Measurements from ENCODE around the gene BRMS1L. TPM values are rescaled to one million over a fixed set of nuclear protein-coding genes. Genes with fewer than 3 reads are reported as not detected.

The BRMS1L gene
- polyA plus RNA-seq, 2 of the 4 experiments (the other 2 are of a cell fraction) = 17.0 to 18.1 TPM

GRCh38 chr14:35858521-35859209 lies 32.5 kb downstream of the BRMS1L start:
- no peak for TF ChIP-seq HEYL (CRISPR knock-in tag; IDR thresholded peaks at IDR 0.05)
- no peak for TF ChIP-seq FOSL2 (IDR thresholded peaks at IDR 0.05)
- TF ChIP-seq FOSL2 (CRISPR knock-in tag; IDR thresholded peaks at IDR 0.05) = no peak
- TF ChIP-seq HES2 (IDR thresholded peaks at IDR 0.05) = no peak
- TF ChIP-seq MAFK (IDR thresholded peaks at IDR 0.05; ENCODE audit: partially characterized antibody) = no peak
- no peak for TF ChIP-seq NPAS2 (CRISPR knock-in tag; IDR thresholded peaks at IDR 0.05; ENCODE audit: borderline replicate concordance)
- TF ChIP-seq ATOH8 (CRISPR knock-in tag; IDR thresholded peaks at IDR 0.05; ENCODE audit: low read depth) = no peak
- Histone ChIP-seq H3K4me2 (no peak overlapping the region), H3K9me3 (no peaks in the 10 kb centered on the region), H3K27ac (no peak overlapping the region), H3K4me1 (no peaks in the 10 kb centered on the region), H3K4me3 (no peak overlapping the region)
- DNase-seq (ENCODE audit: low read depth in 1 of 2, low spot score in 1 of 2) (no peak), FAIRE-seq (no peak), ATAC-seq (no peak)
- CTCF ChIA-PET = interaction anchor here (3.3 kb wide), 1 partner anchor 21 kb away, joined by 8 read pairs; no protein-coding TSS in a partner anchor
- 92% methylated on average over 7 of the region's 7 CpGs for WGBS (ENCODE audit: missing lambda C conversion rate)
- POLR2A ChIA-PET = no interaction called here

GRCh38 chr14:35861204-35861868 lies 35.2 kb downstream of the BRMS1L start:
- Histone ChIP-seq H3K4me3 (no peak overlapping the region), H3K4me1 (no peaks in the 10 kb centered on the region), H3K4me2 (no peak overlapping the region), H3K27ac (no peak overlapping the region), H3K9me3 (no peaks in the 10 kb centered on the region)
- DNase-seq (ENCODE audit: low read depth in 1 of 2, low spot score in 1 of 2) = no peak
- TF ChIP-seq JUNB (IDR thresholded peaks at IDR 0.05) = no peak
- no peak for TF ChIP-seq RAD21 (conservative IDR thresholded peaks at IDR 0.05 in 1 of 2, IDR thresholded peaks at IDR 0.05 in 1 of 2)
- no peak for TF ChIP-seq HOXA7 (CRISPR knock-in tag; IDR thresholded peaks at IDR 0.05)
- no peak for TF ChIP-seq EHMT2 (IDR thresholded peaks at IDR 0.05; ENCODE audit: low read depth)
- ATAC-seq = no peak
- POLR2A ChIA-PET = no interaction called here
- WGBS (ENCODE audit: missing lambda C conversion rate) = 79% methylated on average over 3 of the region's 3 CpGs
- FAIRE-seq = no peak
- CTCF ChIA-PET = interaction anchor here (0.6 to 3.3 kb wide), 5 partner anchors 8 to 34 kb away, joined by 3 to 8 read pairs (median 4); no protein-coding TSS in a partner anchor

- CTCF ChIA-PET = no interaction called here
- POLR2A ChIA-PET = no interaction called here
- Histone ChIP-seq H3K9me3 (no peaks in the 10 kb centered on the region), H3K4me2 (no peak overlapping the region), H3K27ac (no peak overlapping the region), H3K4me1 (no peaks in the 10 kb centered on the region), H3K4me3 (no peak overlapping the region)
- DNase-seq (ENCODE audit: low read depth in 1 of 2, low spot score in 1 of 2) (no peak), FAIRE-seq (no peak), ATAC-seq (no peak)
- no peak for TF ChIP-seq CTCF (IDR thresholded peaks at IDR 0.05)
- TF ChIP-seq MAZ (IDR thresholded peaks at IDR 0.05; ENCODE audit: borderline replicate concordance, low read depth, low read length) = no peak
- TF ChIP-seq FOSL2 (IDR thresholded peaks at IDR 0.05) = no peak
- no peak for TF ChIP-seq FOSL2 (CRISPR knock-in tag; IDR thresholded peaks at IDR 0.05)
- TF ChIP-seq MAFK (IDR thresholded peaks at IDR 0.05; ENCODE audit: partially characterized antibody) = no peak
- no peak for TF ChIP-seq MAX (IDR thresholded peaks at IDR 0.05)
- TF ChIP-seq ESRRA (IDR thresholded peaks at IDR 0.05; ENCODE audit: borderline replicate concordance, low read length) = no peak
- TF ChIP-seq HOXB5 (CRISPR knock-in tag; IDR thresholded peaks at IDR 0.05) = no peak
- TF ChIP-seq ZC3H11A (IDR thresholded peaks at IDR 0.05) = no peak
- no peak for TF ChIP-seq CBX8 (IDR thresholded peaks at IDR 0.05)
- no peak for TF ChIP-seq GATA3 (IDR thresholded peaks at IDR 0.05; ENCODE audit: borderline replicate concordance)
- TF ChIP-seq ZSCAN20 (CRISPR knock-in tag; IDR thresholded peaks at IDR 0.05) = no peak
- no peak for TF ChIP-seq CHD2 (IDR thresholded peaks at IDR 0.05; ENCODE audit: low read length, partially characterized antibody)
- TF ChIP-seq JUNB (IDR thresholded peaks at IDR 0.05) = no peak
- WGBS (ENCODE audit: missing lambda C conversion rate) = 94% methylated on average over 6 of the region's 6 CpGs
Observed at GRCh38 chr14:35865611-35866324, 39.6 kb downstream of the BRMS1L start.

Measured in A549 (cell line).